Gastroesophageal sphincter (tissue), 4 donors: Measurements from ENCODE around the gene TTF2. TPM values are rescaled to one million over a fixed set of nuclear protein-coding genes. Genes with fewer than 3 reads are reported as not detected.

ENCODE experiments used
- ATAC-seq: fragments of 150-250 bp; one replicate; pipeline ENCODE4 v1.9.1; 2016; ENCODE audit warnings: mild to moderate bottlenecking, moderate library complexity
- H3K27ac ChIP-seq, 4 donors: fragments of 200-600 bp; sonication (generic) in 3 of 4; 1 replicate in 3 of 4; 2 replicates in 1 of 4; pipeline ENCODE4 v1.5.1; 2016 to 2019
- H3K27me3 ChIP-seq: fragments of 200-600 bp; sonication (generic); one replicate; pipeline ENCODE4 v1.5.1; 2019
- H3K36me3 ChIP-seq, 2 donors: fragments of 200-600 bp; sonication (generic); one replicate each; pipeline ENCODE4 v1.5.1; 2019; ENCODE audit warnings: control low read depth in 1 of 2
- H3K4me1 ChIP-seq, 3 donors: fragments of 200-600 bp; sonication (generic); 1 replicate in 2 of 3; 2 replicates in 1 of 3; pipeline ENCODE4 v1.5.1; 2016 to 2019; ENCODE audit warnings: control low read depth in 2 of 3
- H3K4me3 ChIP-seq, 2 donors: fragments of 200-600 bp; sonication (generic); one replicate each; pipeline ENCODE4 v1.5.1; 2019; ENCODE audit warnings: mild to moderate bottlenecking in 1 of 2, moderate library complexity in 1 of 2
- H3K9me3 ChIP-seq, 3 donors: fragments of 200-600 bp; sonication (generic); one replicate each; pipeline ENCODE4 v1.5.1; 2017 to 2019; ENCODE audit warnings: control low read depth in 2 of 3
- EP300 ChIP-seq: sonication (generic); formaldehyde crosslinking; IDR thresholded peaks from one replicate; pipeline ENCODE4 v1.6.1; 2017; ENCODE audit warnings: antibody characterized with exemption, mild to moderate bottlenecking
- POLR2A ChIP-seq, 2 donors: fragments of 450-650 bp; IDR thresholded peaks; one replicate each; pipeline ENCODE4 v1.6.1; 2017; ENCODE audit warnings: antibody characterized with exemption in 2 of 2, mild to moderate bottlenecking in 2 of 2, moderate library complexity in 1 of 2
- POLR2AphosphoS5 ChIP-seq: sonication (generic); formaldehyde crosslinking; IDR thresholded peaks from one replicate; pipeline ENCODE4 v1.6.1; 2017; ENCODE audit warnings: antibody characterized with exemption
- WGBS, 2 donors: methylation state at CpG; one replicate each; pipeline ENCODE4 v1.1.5; 2018; ENCODE audit warnings: low coverage in 1 of 2; 5-methylcytosine and 5-hydroxymethylcytosine counted together
- total RNA-seq, 4 donors: library from RNA; depleted of rRNA; stranded (reverse); fragments of >200 nt; gene quantifications; one replicate each; pipeline ENCODE4 v1.1.0, GENCODE V29; 2016
- TF ChIP-seq, protein P1 (sequence below), 4 experiments: fragments of 200-600 bp in 2 of 4; fragments of 450-650 bp in 2 of 4; sonication (generic) in 1 of 4; IDR thresholded peaks; one replicate each; pipeline ENCODE4 v1.5.1; 2017 to 2019; ENCODE audit warnings: antibody characterized with exemption in 4 of 4, mild to moderate bottlenecking in 2 of 4, moderate library complexity in 2 of 4

Gene TTF2
- total RNA-seq, 4 donors from 2014 or later, result 5.6 to 21.1 (median 13.5) TPM

- no peak overlapping the region for H3K4me3 ChIP-seq
- no peaks in the 10 kb centered on the region for H3K4me1 ChIP-seq
- H3K36me3 ChIP-seq, result no peaks in the 10 kb centered on the region
- H3K27ac ChIP-seq, result no peak overlapping the region
- TF ChIP-seq EP300 (no peak), POLR2AphosphoS5 (no peak), POLR2A (IDR thresholded peaks at IDR 0.05) (no peak)
- TF ChIP-seq, protein P1, sequence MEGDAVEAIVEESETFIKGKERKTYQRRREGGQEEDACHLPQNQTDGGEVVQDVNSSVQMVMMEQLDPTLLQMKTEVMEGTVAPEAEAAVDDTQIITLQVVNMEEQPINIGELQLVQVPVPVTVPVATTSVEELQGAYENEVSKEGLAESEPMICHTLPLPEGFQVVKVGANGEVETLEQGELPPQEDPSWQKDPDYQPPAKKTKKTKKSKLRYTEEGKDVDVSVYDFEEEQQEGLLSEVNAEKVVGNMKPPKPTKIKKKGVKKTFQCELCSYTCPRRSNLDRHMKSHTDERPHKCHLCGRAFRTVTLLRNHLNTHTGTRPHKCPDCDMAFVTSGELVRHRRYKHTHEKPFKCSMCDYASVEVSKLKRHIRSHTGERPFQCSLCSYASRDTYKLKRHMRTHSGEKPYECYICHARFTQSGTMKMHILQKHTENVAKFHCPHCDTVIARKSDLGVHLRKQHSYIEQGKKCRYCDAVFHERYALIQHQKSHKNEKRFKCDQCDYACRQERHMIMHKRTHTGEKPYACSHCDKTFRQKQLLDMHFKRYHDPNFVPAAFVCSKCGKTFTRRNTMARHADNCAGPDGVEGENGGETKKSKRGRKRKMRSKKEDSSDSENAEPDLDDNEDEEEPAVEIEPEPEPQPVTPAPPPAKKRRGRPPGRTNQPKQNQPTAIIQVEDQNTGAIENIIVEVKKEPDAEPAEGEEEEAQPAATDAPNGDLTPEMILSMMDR (IDR thresholded peaks at IDR 0.05), result no peak
- no peaks in the 10 kb centered on the region for H3K9me3 ChIP-seq
- no peak for ATAC-seq
- no peaks in the 10 kb centered on the region for H3K27me3 ChIP-seq
- WGBS, 2 donors, result 83 to 86% methylated on average over 3 to 5 of the region's 5 CpGs
Observed at GRCh38 chr1:117049857-117050256, 10.3 kb upstream of the TTF2 start.

DNA sequence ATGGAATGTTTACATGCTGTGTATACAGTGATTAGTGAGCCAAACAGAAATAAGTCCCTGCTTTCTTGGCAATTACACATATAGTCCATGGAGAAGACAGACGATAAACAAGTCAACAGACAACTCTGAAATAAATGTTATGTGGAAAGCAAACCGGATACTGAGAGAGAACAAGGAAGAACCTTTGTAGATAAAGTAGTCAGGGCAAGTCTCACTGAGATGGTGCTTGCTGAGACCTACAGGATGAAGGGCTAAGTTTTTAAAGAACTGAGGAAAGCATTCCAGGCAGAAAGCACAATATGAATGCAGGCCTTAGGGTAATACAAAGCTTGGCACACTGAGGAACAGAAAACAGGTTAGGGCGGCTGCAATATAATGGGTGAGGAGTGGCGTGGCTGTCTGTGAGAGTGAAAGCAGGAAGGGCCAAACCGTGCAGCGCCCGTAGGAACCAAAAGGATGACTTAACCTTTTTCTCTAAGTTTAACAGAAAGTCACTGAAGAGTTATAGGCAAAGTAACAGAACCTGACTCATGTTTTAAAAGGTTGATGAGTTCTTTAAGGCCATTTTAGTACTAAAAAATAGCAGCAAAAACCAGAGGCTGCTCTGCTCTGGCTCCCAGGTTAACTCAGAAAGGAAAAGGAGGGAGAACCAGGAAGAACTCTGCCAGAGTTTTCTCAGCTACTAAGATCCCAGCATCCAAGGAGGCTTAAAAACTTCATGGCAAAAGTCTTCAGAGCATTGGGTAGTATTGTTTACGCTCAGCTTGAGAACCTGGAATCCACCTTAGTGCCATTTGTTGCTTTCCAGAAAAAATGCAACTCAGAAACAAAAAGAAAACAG, 8.7 kb upstream of the TTF2 start:
- no peaks in the 10 kb centered on the region for H3K27me3 ChIP-seq
- no peaks in the 10 kb centered on the region for H3K9me3 ChIP-seq
- TF ChIP-seq POLR2A (IDR thresholded peaks at IDR 0.05), result no peak
- H3K36me3 ChIP-seq, result no peaks in the 10 kb centered on the region
- H3K4me3 ChIP-seq, result peak overlapping the region in 1 of 2 donors; percentile 11
- no peak overlapping the region for H3K27ac ChIP-seq
- ATAC-seq, result no peak
- no peaks in the 10 kb centered on the region for H3K4me1 ChIP-seq
- 32 to 53% methylated on average over 7 to 8 of the region's 8 CpGs for WGBS, 2 donors

GRCh38 chr1:117054068-117054467, 6.1 kb upstream of the TTF2 start:
- Histone ChIP-seq H3K4me3 (no peak overlapping the region), H3K4me1 (peaks cover 0 to 1% (median 0%) of the 10 kb centered on the region in 3 donors), H3K27ac (no peak overlapping the region), H3K36me3 (no peaks in the 10 kb centered on the region), H3K27me3 (no peaks in the 10 kb centered on the region), H3K9me3 (no peaks in the 10 kb centered on the region)
- no peak for ATAC-seq
- TF ChIP-seq POLR2A (IDR thresholded peaks at IDR 0.05), result no peak
- TF ChIP-seq, protein P1 (IDR thresholded peaks at IDR 0.05), result no peak
- TF ChIP-seq POLR2AphosphoS5, result no peak
- TF ChIP-seq EP300, result no peak

DNA sequence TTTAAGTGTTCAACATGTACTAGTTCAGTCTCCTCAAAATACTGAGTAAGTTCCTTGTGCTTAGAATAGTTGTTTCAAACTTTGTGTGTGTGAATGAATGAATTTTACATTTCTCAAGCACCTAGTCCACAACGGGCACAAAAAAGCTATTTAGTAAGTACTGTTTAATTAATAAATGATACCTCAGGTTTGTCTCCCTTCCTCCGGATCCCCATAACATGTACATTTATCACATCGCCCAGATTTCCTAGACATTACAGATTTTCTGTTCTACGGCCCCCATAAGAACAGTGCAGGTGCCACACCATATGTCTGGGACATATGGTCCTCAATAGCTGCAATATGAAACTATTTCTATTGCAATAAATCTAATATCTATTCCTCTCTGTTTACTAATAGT, 1.3 kb upstream of the TTF2 start:
- ATAC-seq, result no peak
- 43 to 52% methylated on average over 4 of the region's 4 CpGs for WGBS, 2 donors
- TF ChIP-seq, protein P1 (IDR thresholded peaks at IDR 0.05), result no peak
- TF ChIP-seq EP300, result no peak
- no peak for TF ChIP-seq POLR2A (IDR thresholded peaks at IDR 0.05)
- no peak for TF ChIP-seq POLR2AphosphoS5
- Histone ChIP-seq H3K27ac (no peak overlapping the region), H3K9me3 (no peaks in the 10 kb centered on the region), H3K4me3 (no peak overlapping the region), H3K4me1 (peaks cover 0 to 20% (median 5%) of the 10 kb centered on the region in 3 donors), H3K36me3 (no peaks in the 10 kb centered on the region), H3K27me3 (no peaks in the 10 kb centered on the region)

- H3K4me3 ChIP-seq, result peak overlapping the region; percentile 67 to 82
- TF ChIP-seq POLR2AphosphoS5 (no peak), EP300 (no peak)
- H3K27me3 ChIP-seq, result no peaks in the 10 kb centered on the region
- peaks cover 0 to 20% (median 5%) of the 10 kb centered on the region in 3 donors for H3K4me1 ChIP-seq
- H3K9me3 ChIP-seq, result no peaks in the 10 kb centered on the region
- peak overlapping the region in 3 of 4 donors; percentile 66 to 86 (median 67) for H3K27ac ChIP-seq
- ATAC-seq, result no peak
- no peaks in the 10 kb centered on the region for H3K36me3 ChIP-seq
- WGBS, 2 donors, result 0 to 4% methylated on average over 6 to 12 of the region's 18 CpGs
Observed at GRCh38 chr1:117059334-117059677, 820 bp upstream of the TTF2 start.
